ENCODE results near the gene BST1.

DNA sequence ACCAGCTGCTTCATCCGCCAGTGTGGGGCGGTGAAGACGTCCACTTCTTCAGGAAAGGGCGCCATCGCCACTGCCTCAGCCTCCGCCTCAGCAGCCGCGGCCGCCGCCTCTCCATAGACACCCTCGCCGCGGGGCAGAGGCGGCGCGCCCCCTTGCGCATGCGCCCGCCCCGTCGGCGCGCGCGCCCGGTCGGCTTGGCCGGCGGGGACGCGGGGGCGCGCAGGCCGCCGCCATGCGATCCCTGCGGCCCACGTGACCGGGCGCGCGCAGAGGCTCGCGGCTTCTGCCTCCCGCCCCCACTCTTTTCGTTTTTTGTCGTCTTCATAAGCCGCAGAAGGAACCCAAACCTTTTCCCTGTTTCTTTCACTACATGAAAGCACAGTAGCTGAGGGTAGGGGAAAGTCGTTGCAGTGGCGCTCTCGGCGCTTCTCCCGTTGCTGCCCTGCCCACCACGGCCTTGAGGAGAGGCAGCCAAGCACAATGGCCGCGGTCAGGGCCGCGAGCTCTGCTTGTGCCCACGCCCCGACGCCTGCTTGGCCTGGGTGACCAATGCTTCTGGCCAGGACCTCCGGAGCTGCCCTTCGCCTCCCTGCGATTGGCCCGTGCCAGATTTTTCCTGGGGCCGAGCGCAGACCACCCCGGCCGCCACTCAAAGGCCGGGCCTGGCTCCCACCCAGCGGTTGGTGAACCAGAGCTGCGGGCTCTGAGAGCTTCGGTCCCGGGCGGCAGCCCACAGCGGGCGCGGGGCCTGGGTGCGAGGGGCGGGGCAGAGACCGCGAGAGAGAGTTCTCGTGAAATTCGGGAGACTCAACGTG, 47.4 kb upstream of the BST1 start, which contains the start of gene FBXL5:
- TF ChIP-seq EZH2 (IDR thresholded peaks at IDR 0.05; ENCODE audit: insufficient read depth, poor library complexity, severe bottlenecking): no peak
- no peak for TF ChIP-seq EZH2phosphoT487 (IDR thresholded peaks at IDR 0.05; ENCODE audit: insufficient read depth, low read depth)
